ENCODE data around the gene PCED1A.

Gene PCED1A

DNA sequence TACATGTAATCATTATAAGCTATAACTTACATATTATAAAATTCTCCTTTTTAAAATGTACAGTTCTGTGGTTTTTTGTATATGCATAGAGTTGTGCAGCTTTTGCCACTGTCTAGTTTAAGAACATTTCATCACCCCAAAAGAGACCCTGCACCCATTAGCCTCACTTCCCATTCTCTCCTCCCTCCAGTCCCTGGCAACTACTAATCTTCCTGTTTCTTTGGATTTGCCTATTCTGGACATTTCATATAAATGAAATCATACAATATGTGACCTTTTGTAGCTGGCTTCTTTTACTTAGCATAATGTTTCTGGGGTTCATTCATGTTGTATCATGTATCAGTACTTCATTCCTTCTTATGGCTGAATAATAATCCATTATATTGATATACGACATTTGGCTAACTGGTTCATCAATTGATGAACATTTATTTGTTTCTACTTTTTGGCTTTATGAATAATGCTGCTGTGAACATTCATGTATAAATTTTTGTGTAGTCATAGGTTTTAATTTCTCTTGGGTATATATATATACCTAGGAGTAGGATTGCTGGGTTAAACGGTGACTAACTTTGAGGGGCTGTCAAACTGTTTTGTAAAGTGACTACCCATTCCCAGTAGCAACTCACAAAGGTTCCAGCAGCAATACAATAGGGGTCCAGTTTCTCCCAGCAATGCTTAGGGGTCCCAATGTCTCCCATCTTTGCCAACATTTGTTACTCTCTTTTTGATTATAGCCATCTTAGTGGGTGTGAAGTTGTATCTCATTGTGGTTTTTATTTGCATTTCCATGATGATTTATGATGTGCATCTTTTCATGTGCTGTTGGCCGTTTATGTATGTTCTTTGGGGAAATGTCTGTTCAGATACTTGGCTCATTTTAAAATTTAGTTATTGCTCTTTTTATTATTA lies 43.5 kb upstream of the PCED1A start:
- CTCF ChIA-PET = no interaction called here
- no peak for DNase-seq (ENCODE audit: extremely low spot score)
- TF ChIP-seq FOXM1 (IDR thresholded peaks at IDR 0.05; ENCODE audit: borderline replicate concordance) = no peak
- TF ChIP-seq CTBP1 (IDR thresholded peaks at IDR 0.05; ENCODE audit: borderline replicate concordance) = no peak
- TF ChIP-seq, protein P1, sequence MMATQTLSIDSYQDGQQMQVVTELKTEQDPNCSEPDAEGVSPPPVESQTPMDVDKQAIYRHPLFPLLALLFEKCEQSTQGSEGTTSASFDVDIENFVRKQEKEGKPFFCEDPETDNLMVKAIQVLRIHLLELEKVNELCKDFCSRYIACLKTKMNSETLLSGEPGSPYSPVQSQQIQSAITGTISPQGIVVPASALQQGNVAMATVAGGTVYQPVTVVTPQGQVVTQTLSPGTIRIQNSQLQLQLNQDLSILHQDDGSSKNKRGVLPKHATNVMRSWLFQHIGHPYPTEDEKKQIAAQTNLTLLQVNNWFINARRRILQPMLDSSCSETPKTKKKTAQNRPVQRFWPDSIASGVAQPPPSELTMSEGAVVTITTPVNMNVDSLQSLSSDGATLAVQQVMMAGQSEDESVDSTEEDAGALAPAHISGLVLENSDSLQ (IDR thresholded peaks at IDR 0.05) = peak; percentile 36; the same call in 1 of the 2 replicates
- no peak for TF ChIP-seq L3MBTL2 (conservative IDR thresholded peaks at IDR 0.05)
- TF ChIP-seq ARNT (IDR thresholded peaks at IDR 0.05) = no peak
- no peak for TF ChIP-seq SUZ12 (IDR thresholded peaks at IDR 0.05)
- TF ChIP-seq NFRKB (IDR thresholded peaks at IDR 0.05) = no peak
- POLR2A ChIA-PET = no interaction called here

DNA sequence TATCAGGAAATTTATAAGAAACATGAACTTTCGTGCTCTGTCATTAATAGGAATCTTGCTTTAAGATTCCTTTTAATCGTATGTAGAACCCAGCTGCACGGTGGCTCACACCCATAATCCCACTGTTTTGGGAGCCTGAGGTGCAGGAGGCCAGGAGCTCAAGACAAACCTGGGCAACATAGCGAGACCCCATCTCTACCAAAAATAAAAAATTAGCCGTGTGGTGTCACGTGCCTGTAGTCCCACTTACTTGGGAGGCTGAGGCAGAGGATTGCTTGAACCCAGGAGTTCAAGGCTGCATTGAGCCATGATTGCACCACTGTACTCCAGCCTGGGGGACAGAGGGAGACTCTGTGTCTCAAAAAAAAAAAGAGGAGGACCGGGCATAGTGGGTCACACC lies 40.2 kb upstream of the PCED1A start:
- POLR2A ChIA-PET = no interaction called here
- TF ChIP-seq CTBP1 (IDR thresholded peaks at IDR 0.05; ENCODE audit: borderline replicate concordance) (no peak), LEF1 (IDR thresholded peaks at IDR 0.05; ENCODE audit: borderline replicate concordance) (no peak)
- CTCF ChIA-PET = no interaction called here
- DNase-seq (ENCODE audit: extremely low spot score) = no peak

DNA sequence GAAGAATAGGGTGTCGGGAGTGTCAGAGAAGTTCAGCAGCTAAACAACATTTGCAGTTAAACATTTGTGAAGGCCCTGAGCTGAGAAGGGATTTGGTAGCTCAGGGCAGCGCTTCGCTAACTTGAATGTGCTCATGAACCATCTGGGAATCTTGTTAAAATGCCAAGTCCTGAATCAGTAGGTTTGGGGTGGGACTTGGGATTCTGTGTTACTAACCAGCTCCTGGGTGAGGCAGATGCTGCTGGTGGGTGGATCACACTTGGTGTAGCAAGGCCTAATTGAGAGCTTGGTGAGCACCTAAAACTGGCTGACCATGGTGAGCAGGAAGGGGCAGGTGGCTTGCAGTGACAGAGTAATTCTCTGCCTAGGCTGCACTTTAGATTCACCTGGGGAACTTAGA lies 38.7 kb upstream of the PCED1A start:
- ChIA-PET CTCF (no interaction called here), POLR2A (no interaction called here)
- no peak for DNase-seq (ENCODE audit: extremely low spot score)
- TF ChIP-seq NFRKB (IDR thresholded peaks at IDR 0.05) = no peak
- no peak for TF ChIP-seq ELF4 (IDR thresholded peaks at IDR 0.05)
- TF ChIP-seq FOXK2 (IDR thresholded peaks at IDR 0.05) = no peak
- no peak for TF ChIP-seq ZNF384 (IDR thresholded peaks at IDR 0.05)
- TF ChIP-seq SUZ12 (IDR thresholded peaks at IDR 0.05) = no peak
- TF ChIP-seq FOXM1 (IDR thresholded peaks at IDR 0.05; ENCODE audit: borderline replicate concordance) = no peak
- no peak for TF ChIP-seq L3MBTL2 (conservative IDR thresholded peaks at IDR 0.05)
- TF ChIP-seq HDGF (IDR thresholded peaks at IDR 0.05; ENCODE audit: borderline replicate concordance) = no peak
- no peak for TF ChIP-seq FOXA1 (IDR thresholded peaks at IDR 0.05)
- no peak for TF ChIP-seq CTBP1 (IDR thresholded peaks at IDR 0.05; ENCODE audit: borderline replicate concordance)
- no peak for TF ChIP-seq TARDBP (IDR thresholded peaks at IDR 0.05)
- no peak for TF ChIP-seq BHLHE40 (IDR thresholded peaks at IDR 0.05; ENCODE audit: borderline replicate concordance)
- TF ChIP-seq ARNT (IDR thresholded peaks at IDR 0.05) = no peak

DNA sequence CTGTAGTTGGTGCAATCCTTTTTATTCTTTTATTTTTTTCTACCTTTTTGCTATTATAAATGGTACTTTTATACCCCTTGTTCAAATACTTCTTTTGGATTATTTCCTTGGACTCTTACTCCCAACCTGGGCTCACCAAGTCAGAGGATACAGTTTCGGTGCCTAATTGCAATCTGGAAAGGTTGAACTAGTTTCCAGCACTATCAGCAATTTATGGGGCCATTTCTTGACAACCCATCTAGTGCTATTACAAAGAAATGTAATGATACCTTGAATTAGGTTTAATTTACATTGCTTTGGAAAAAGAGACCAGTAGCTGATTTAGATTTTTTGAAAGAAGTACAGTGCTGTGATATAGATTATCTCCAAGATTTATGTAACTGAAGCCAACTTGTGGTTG lies 38.1 kb upstream of the PCED1A start:
- DNase-seq (ENCODE audit: extremely low spot score) = no peak
- POLR2A ChIA-PET = no interaction called here
- CTCF ChIA-PET = no interaction called here
- TF ChIP-seq, protein P1 (IDR thresholded peaks at IDR 0.05) = no peak
- no peak for TF ChIP-seq ZNF384 (IDR thresholded peaks at IDR 0.05)
- TF ChIP-seq ELF4 (IDR thresholded peaks at IDR 0.05) = no peak
- TF ChIP-seq LEF1 (IDR thresholded peaks at IDR 0.05; ENCODE audit: borderline replicate concordance) = no peak
- TF ChIP-seq L3MBTL2 (conservative IDR thresholded peaks at IDR 0.05) = no peak
- no peak for TF ChIP-seq FOXA1 (IDR thresholded peaks at IDR 0.05)
- no peak for TF ChIP-seq ARNT (IDR thresholded peaks at IDR 0.05)
- no peak for TF ChIP-seq NFRKB (IDR thresholded peaks at IDR 0.05)
- no peak for TF ChIP-seq TARDBP (IDR thresholded peaks at IDR 0.05)
- no peak for TF ChIP-seq BHLHE40 (IDR thresholded peaks at IDR 0.05; ENCODE audit: borderline replicate concordance)
- no peak for TF ChIP-seq HDGF (IDR thresholded peaks at IDR 0.05; ENCODE audit: borderline replicate concordance)
- TF ChIP-seq FOXM1 (IDR thresholded peaks at IDR 0.05; ENCODE audit: borderline replicate concordance) = no peak
- no peak for TF ChIP-seq SP1 (IDR thresholded peaks at IDR 0.05)
- no peak for TF ChIP-seq FOXK2 (IDR thresholded peaks at IDR 0.05)
- no peak for TF ChIP-seq SUZ12 (IDR thresholded peaks at IDR 0.05)
- no peak for TF ChIP-seq CTBP1 (IDR thresholded peaks at IDR 0.05; ENCODE audit: borderline replicate concordance)

DNA sequence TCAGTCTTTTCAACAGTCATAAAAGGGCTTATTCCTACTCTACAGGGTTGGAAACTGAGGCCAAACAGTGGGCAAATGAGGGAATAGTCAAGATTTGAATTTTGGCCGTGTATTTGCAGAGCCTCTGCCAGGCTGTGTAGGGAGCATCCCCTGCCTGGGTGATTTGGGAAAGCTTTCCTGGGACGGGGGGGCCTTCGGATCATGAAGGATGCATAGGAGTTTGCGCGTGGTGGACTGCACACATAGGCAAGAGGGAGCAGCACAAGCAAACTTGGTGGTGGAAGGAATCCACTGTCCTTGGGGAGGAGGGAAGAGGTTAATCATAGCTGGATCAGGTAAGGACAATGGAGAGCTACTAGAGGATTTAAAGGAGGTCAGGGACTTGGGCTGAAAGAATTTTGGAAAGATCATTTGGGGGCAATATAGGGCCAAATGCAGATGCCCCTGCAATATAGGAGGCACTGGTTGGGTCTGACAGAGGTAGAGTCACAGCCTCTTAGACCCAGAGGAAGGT lies 35.3 kb upstream of the PCED1A start:
- no peak for DNase-seq (ENCODE audit: extremely low spot score)
- POLR2A ChIA-PET = no interaction called here
- CTCF ChIA-PET = no interaction called here
- TF ChIP-seq FOXM1 (IDR thresholded peaks at IDR 0.05; ENCODE audit: borderline replicate concordance) (no peak), CTBP1 (IDR thresholded peaks at IDR 0.05; ENCODE audit: borderline replicate concordance) (no peak), L3MBTL2 (conservative IDR thresholded peaks at IDR 0.05) (no peak), ZNF384 (IDR thresholded peaks at IDR 0.05) (no peak), LEF1 (IDR thresholded peaks at IDR 0.05; ENCODE audit: borderline replicate concordance) (no peak), SUZ12 (IDR thresholded peaks at IDR 0.05) (no peak), FOXA1 (IDR thresholded peaks at IDR 0.05) (no peak)

DNA sequence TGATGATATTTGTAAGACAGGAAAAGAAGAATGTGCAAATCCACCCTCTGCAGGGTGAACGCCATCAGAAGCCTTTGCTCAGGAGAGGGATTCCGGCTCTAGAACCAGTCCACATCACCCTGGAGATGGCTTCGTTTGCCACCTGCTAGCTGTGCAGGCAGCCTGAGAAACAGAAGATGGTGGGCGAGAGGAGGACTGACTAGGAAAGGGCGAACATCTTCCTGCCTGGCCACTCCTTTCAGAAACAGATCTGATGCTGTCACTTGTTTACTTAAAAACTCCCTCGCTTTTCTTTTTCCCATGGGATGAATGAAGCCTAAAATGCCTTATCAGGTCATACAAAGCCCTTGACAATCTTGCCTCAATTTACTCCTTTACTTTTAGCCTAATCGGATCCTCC lies 34.0 kb upstream of the PCED1A start:
- TF ChIP-seq, protein P1 (IDR thresholded peaks at IDR 0.05) = no peak
- TF ChIP-seq FOXA1 (IDR thresholded peaks at IDR 0.05) = no peak
- no peak for TF ChIP-seq NFRKB (IDR thresholded peaks at IDR 0.05)
- no peak for TF ChIP-seq L3MBTL2 (conservative IDR thresholded peaks at IDR 0.05)
- TF ChIP-seq CTBP1 (IDR thresholded peaks at IDR 0.05; ENCODE audit: borderline replicate concordance) = no peak
- TF ChIP-seq HDGF (IDR thresholded peaks at IDR 0.05; ENCODE audit: borderline replicate concordance) = no peak
- no peak for TF ChIP-seq ZNF384 (IDR thresholded peaks at IDR 0.05)
- TF ChIP-seq BHLHE40 (IDR thresholded peaks at IDR 0.05; ENCODE audit: borderline replicate concordance) = no peak
- no peak for TF ChIP-seq LEF1 (IDR thresholded peaks at IDR 0.05; ENCODE audit: borderline replicate concordance)
- no peak for TF ChIP-seq FOXM1 (IDR thresholded peaks at IDR 0.05; ENCODE audit: borderline replicate concordance)
- TF ChIP-seq TARDBP (IDR thresholded peaks at IDR 0.05) = no peak
- no peak for TF ChIP-seq SP1 (IDR thresholded peaks at IDR 0.05)
- DNase-seq (ENCODE audit: extremely low spot score) = no peak
- CTCF ChIA-PET = no interaction called here
- POLR2A ChIA-PET = no interaction called here

Measured in HEK293T (cell line).